ENCODE measurements around the gene MED27. TPM values are rescaled to one million over a fixed set of nuclear protein-coding genes. Genes with fewer than 3 reads are reported as not detected.

The MED27 gene
- total and polyA plus RNA-seq, 2 of the 13 experiments (the other 11 are each of a cell fraction or from before 2014, with no cell fraction given): 16.9 to 19.0 TPM

GRCh38 chr9:132114102-132114707 is 34.5 kb upstream of the MED27 start (continued):
- TF ChIP-seq REL (CRISPR knock-in tag; conservative IDR thresholded peaks at IDR 0.05): peak; percentile 98
- peak; percentile 94 for TF ChIP-seq PRDM4 (CRISPR knock-in tag; IDR thresholded peaks at IDR 0.05; ENCODE audit: borderline replicate concordance)
- peak; percentile 99 for TF ChIP-seq ZNF891 (CRISPR knock-in tag; IDR thresholded peaks at IDR 0.05)
- TF ChIP-seq ZNF687 (CRISPR knock-in tag; IDR thresholded peaks at IDR 0.05): peak; percentile 67
- peak; percentile 85; the same call in 1 of the 2 replicates for TF ChIP-seq ZC3H4 (CRISPR knock-in tag; IDR thresholded peaks at IDR 0.05; ENCODE audit: borderline replicate concordance)
- peak; percentile 97; the same call in 1 of the 2 replicates for TF ChIP-seq ATAD3A (CRISPR knock-in tag; IDR thresholded peaks at IDR 0.05)
- no peak for TF ChIP-seq ZNF761 (CRISPR knock-in tag; conservative IDR thresholded peaks at IDR 0.05)
- TF ChIP-seq ZSCAN20 (CRISPR knock-in tag; IDR thresholded peaks at IDR 0.05; ENCODE audit: borderline replicate concordance): peak; percentile 98
- peak; percentile 71; the same call in 1 of the 2 replicates for TF ChIP-seq RXRA (CRISPR knock-in tag; IDR thresholded peaks at IDR 0.05)
- TF ChIP-seq MED1 (CRISPR knock-in tag; IDR thresholded peaks at IDR 0.05): peak; percentile 82
- TF ChIP-seq, protein P1, sequence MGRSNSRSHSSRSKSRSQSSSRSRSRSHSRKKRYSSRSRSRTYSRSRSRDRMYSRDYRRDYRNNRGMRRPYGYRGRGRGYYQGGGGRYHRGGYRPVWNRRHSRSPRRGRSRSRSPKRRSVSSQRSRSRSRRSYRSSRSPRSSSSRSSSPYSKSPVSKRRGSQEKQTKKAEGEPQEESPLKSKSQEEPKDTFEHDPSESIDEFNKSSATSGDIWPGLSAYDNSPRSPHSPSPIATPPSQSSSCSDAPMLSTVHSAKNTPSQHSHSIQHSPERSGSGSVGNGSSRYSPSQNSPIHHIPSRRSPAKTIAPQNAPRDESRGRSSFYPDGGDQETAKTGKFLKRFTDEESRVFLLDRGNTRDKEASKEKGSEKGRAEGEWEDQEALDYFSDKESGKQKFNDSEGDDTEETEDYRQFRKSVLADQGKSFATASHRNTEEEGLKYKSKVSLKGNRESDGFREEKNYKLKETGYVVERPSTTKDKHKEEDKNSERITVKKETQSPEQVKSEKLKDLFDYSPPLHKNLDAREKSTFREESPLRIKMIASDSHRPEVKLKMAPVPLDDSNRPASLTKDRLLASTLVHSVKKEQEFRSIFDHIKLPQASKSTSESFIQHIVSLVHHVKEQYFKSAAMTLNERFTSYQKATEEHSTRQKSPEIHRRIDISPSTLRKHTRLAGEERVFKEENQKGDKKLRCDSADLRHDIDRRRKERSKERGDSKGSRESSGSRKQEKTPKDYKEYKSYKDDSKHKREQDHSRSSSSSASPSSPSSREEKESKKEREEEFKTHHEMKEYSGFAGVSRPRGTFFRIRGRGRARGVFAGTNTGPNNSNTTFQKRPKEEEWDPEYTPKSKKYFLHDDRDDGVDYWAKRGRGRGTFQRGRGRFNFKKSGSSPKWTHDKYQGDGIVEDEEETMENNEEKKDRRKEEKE (IDR thresholded peaks at IDR 0.05): no peak
- peak; percentile 68; the same call in 1 of the 2 replicates for TF ChIP-seq ZNF44 (CRISPR knock-in tag; IDR thresholded peaks at IDR 0.05)
- TF ChIP-seq RFXAP (CRISPR knock-in tag; IDR thresholded peaks at IDR 0.05; ENCODE audit: borderline replicate concordance): peak; percentile 94
- TF ChIP-seq MAZ (IDR thresholded peaks at IDR 0.05; ENCODE audit: borderline replicate concordance, low read depth, low read length): 0 out of 2 replicates have a peak, but pooled peaks have one; percentile 35
- peak; percentile 89 for TF ChIP-seq MAZ (CRISPR knock-in tag; IDR thresholded peaks at IDR 0.05; ENCODE audit: low read depth)
- TF ChIP-seq TOPORS (CRISPR knock-in tag; IDR thresholded peaks at IDR 0.05): peak; percentile 91
- TF ChIP-seq TP53 (CRISPR knock-in tag; conservative IDR thresholded peaks at IDR 0.05): no peak; the same call in 1 of the 2 replicates
- TF ChIP-seq HIC2 (CRISPR knock-in tag; IDR thresholded peaks at IDR 0.05; ENCODE audit: low read depth): peak; percentile 48; the same call in 1 of the 2 replicates
- peak; percentile 80 for TF ChIP-seq TEAD3 (CRISPR knock-in tag; optimal IDR thresholded peaks at IDR 0.05; ENCODE audit: borderline replicate concordance)
